H1 (cell line): ENCODE measurements around the gene MSH2.
"Not testable (repeated sequence)": the region's sequence is repeated elsewhere in the genome, so short reads cannot be mapped to it uniquely, and the experiment has no call there.

Experiments used
- BACH1 ChIP-seq: IDR thresholded peaks from 2 replicates; pipeline ENCODE4 v1.6.1; 2012; ENCODE audit warnings: low read length, improper control_type of control experiment
- CTCF ChIP-seq, 3 experiments: IDR thresholded peaks; 1 replicate in 2 of 3; 2 replicates in 1 of 3; pipeline versions ENCODE4 v1.5.1 to v1.6.1; 2011; ENCODE audit warnings: low read length in 3 of 3, mild to moderate bottlenecking in 3 of 3, inconsistent platforms in 2 of 3, low read depth in 1 of 3, moderate library complexity in 1 of 3; ENCODE audit not compliant: insufficient read depth in 1 of 3; ENCODE audit errors: control extremely low read depth in 1 of 3
- E2F6 ChIP-seq: IDR thresholded peaks from 2 replicates; pipeline ENCODE4 v1.6.1; 2012; ENCODE audit warnings: inconsistent platforms
- EZH2 ChIP-seq: fragments of 200-600 bp; sonication (generic); IDR thresholded peaks from 2 replicates; pipeline ENCODE4 v1.7.1; 2012; ENCODE audit warnings: low read depth, mild to moderate bottlenecking, moderate library complexity, low read length, inconsistent platforms; ENCODE audit not compliant: severe bottlenecking
- GTF2F1 ChIP-seq: IDR thresholded peaks from 2 replicates; pipeline ENCODE4 v1.6.1; 2012; ENCODE audit warnings: low read depth, low read length, improper control_type of control experiment, borderline replicate concordance
- KDM1A ChIP-seq: fragments of 200-600, 300-600 bp; sonication (generic); IDR thresholded peaks from 2 replicates; pipeline ENCODE4 v1.7.1; 2016; ENCODE audit warnings: mild to moderate bottlenecking, low read length, borderline replicate concordance
- MAX ChIP-seq: IDR thresholded peaks from 2 replicates; pipeline ENCODE4 v1.6.1; 2012; ENCODE audit warnings: inconsistent platforms
- NRF1 ChIP-seq: IDR thresholded peaks from 2 replicates; pipeline ENCODE4 v1.6.1; 2011; ENCODE audit warnings: mild to moderate bottlenecking, low read depth, low read length, improper control_type of control experiment
- POLR2A ChIP-seq, 2 experiments: IDR thresholded peaks; 1 replicate in 1 of 2; 2 replicates in 1 of 2; pipeline ENCODE4 v1.6.1; 2011; ENCODE audit warnings: low read depth in 2 of 2, low read length in 2 of 2, mild to moderate bottlenecking in 2 of 2; ENCODE audit errors: control extremely low read depth in 1 of 2
- RAD21 ChIP-seq, 2 experiments: IDR thresholded peaks in 1 of 2; conservative IDR thresholded peaks in 1 of 2; 2 replicates each; pipeline ENCODE4 v1.6.1; 2011; ENCODE audit warnings: low read depth in 2 of 2, low read length in 2 of 2, improper control_type of control experiment in 1 of 2, inconsistent platforms in 1 of 2, mild to moderate bottlenecking in 1 of 2, moderate library complexity in 1 of 2
- RXRA ChIP-seq: IDR thresholded peaks from 2 replicates; pipeline ENCODE4 v1.6.1; 2011; ENCODE audit warnings: low read depth, mild to moderate bottlenecking, low read length, moderate library complexity; ENCODE audit not compliant: insufficient read depth
- SIN3A ChIP-seq, 2 experiments: IDR thresholded peaks in 1 of 2; conservative IDR thresholded peaks in 1 of 2; 2 replicates each; pipeline ENCODE4 v1.6.1; 2011 to 2012; ENCODE audit warnings: low read length in 2 of 2, improper control_type of control experiment in 1 of 2, low read depth in 1 of 2, mild to moderate bottlenecking in 1 of 2
- SUZ12 ChIP-seq: fragments of 200-600 bp; sonication (generic); IDR thresholded peaks from 2 replicates; pipeline ENCODE4 v1.6.1; 2012; ENCODE audit warnings: mild to moderate bottlenecking, inconsistent platforms, low read length, moderate library complexity, mixed read lengths
- YY1 ChIP-seq: IDR thresholded peaks from 2 replicates; pipeline ENCODE4 v1.6.1; 2011; ENCODE audit warnings: low read depth, mild to moderate bottlenecking, low read length

GRCh38 chr2:47454818-47455217 lies 51.9 kb downstream of the MSH2 start:
- not testable (repeated sequence) for TF ChIP-seq KDM1A; POLR2A (IDR thresholded peaks at IDR 0.05; ENCODE audit: control extremely low read depth in 1 of 2, low read depth in 2 of 2, low read length in 2 of 2); YY1; RXRA; CTCF (IDR thresholded peaks at IDR 0.05; ENCODE audit: control extremely low read depth in 1 of 3, insufficient read depth in 1 of 3, low read depth in 1 of 3, low read length in 3 of 3); RAD21 (IDR thresholded peaks at IDR 0.05 in 1 of 2, conservative IDR thresholded peaks at IDR 0.05 in 1 of 2; ENCODE audit: low read depth in 2 of 2, low read length in 2 of 2); BACH1; MAX; GTF2F1; SIN3A (conservative IDR thresholded peaks at IDR 0.05 in 1 of 2, IDR thresholded peaks at IDR 0.05 in 1 of 2; ENCODE audit: low read depth in 1 of 2, low read length in 2 of 2); E2F6; EZH2; NRF1; SUZ12
